NCI-H187 treated with DMSO at 0.1 percent for 48 hours (cell line): ENCODE data around the gene ESPNL.

Experiments
- DNase-seq: peaks from one replicate; lab custom pipeline; 2025; lab: John Stamatoyannopoulos, UW

ESPNL gene

GRCh38 chr2:238128061-238128440, 27.9 kb downstream of the ESPNL start:
- no peak for DNase-seq

GRCh38 chr2:238128534-238129001, 28.4 kb downstream of the ESPNL start:
- no peak for DNase-seq

GRCh38 chr2:238129166-238130010, 29.2 kb downstream of the ESPNL start:
- DNase-seq = no peak

- no peak for DNase-seq
These were observed 30.1 kb downstream of the ESPNL start for GRCh38 chr2:238130111-238130695.

GRCh38 chr2:238130696-238131628, 30.8 kb downstream of the ESPNL start:
- DNase-seq = no peak

- no peak for DNase-seq
These were observed 31.8 kb downstream of the ESPNL start for GRCh38 chr2:238131761-238132462.

GRCh38 chr2:238132463-238133450, 32.6 kb downstream of the ESPNL start:
- DNase-seq = no peak

GRCh38 chr2:238133499-238134392, 33.6 kb downstream of the ESPNL start:
- DNase-seq = no peak

- no peak for DNase-seq
These were observed 34.2 kb downstream of the ESPNL start for GRCh38 chr2:238134393-238134785.

GRCh38 chr2:238135601-238136150, 35.5 kb downstream of the ESPNL start:
- no peak for DNase-seq

- no peak for DNase-seq
These were observed 36.8 kb downstream of the ESPNL start for GRCh38 chr2:238136820-238137537.

GRCh38 chr2:238137885-238138284, 37.7 kb downstream of the ESPNL start:
- DNase-seq = no peak

GRCh38 chr2:238138331-238139195, 38.4 kb downstream of the ESPNL start, which contains the start of gene KLHL30:
Gene KLHL30 (plus strand): TSS chr2:238138668. CDS start chr2:238140755, 2,087 bp downstream.
- no peak for DNase-seq

- DNase-seq = no peak
These were observed 39.3 kb downstream of the ESPNL start for GRCh38 chr2:238139196-238140039.

GRCh38 chr2:238140040-238140439, 39.9 kb downstream of the ESPNL start:
- DNase-seq = no peak
